ENCODE measurements around the gene ADGRF1.

GRCh38 chr6:47009583-47009982 is 32.5 kb downstream of the ADGRF1 start:
- TF ChIP-seq CTCF (conservative IDR thresholded peaks at IDR 0.05; ENCODE audit: low read length) = 0 out of 2 replicates have a peak, but pooled peaks have one; percentile 24
- TF ChIP-seq EZH2phosphoT487 (IDR thresholded peaks at IDR 0.05; ENCODE audit: borderline replicate concordance) = no peak

All from Loucy (cell line).